DMS 273 (cell line): ENCODE data around the gene KLLN.
"Not testable (repeated sequence)": the region's sequence is repeated elsewhere in the genome, so short reads cannot be mapped to it uniquely, and the experiment has no call there.

Experiments
- DNase-seq: peaks from one replicate; lab custom pipeline; 2025; ENCODE audit not compliant: unreplicated experiment; lab: John Stamatoyannopoulos, UW

KLLN gene

GRCh38 chr10:87866412-87866974 is 3.2 kb upstream of the KLLN start:
- no peak for DNase-seq

- peak; percentile 22 for DNase-seq
Measured at GRCh38 chr10:87865241-87865881, 2.0 kb upstream of the KLLN start.

GRCh38 chr10:87864496-87865059 is 1.2 kb upstream of the KLLN start:
- peak; percentile 47 for DNase-seq

GRCh38 chr10:87863951-87864495 is 690 bp upstream of the KLLN start:
- peak; percentile 55 for DNase-seq

- DNase-seq = peak; percentile 74
Measured at GRCh38 chr10:87862679-87863052, 667 bp downstream of the KLLN start.

GRCh38 chr10:87861953-87862678 is 1.2 kb downstream of the KLLN start:
- DNase-seq = peak; percentile 87

GRCh38 chr10:87861566-87861952 is 1.8 kb downstream of the KLLN start:
- no peak for DNase-seq

GRCh38 chr10:87860816-87861403 is 2.4 kb downstream of the KLLN start:
- no peak for DNase-seq

- peak; percentile 74 for DNase-seq
Measured at GRCh38 chr10:87860156-87860795, 3.1 kb downstream of the KLLN start.

GRCh38 chr10:87855665-87856064 is 7.7 kb downstream of the KLLN start:
- DNase-seq = not testable (repeated sequence)

GRCh38 chr10:87855247-87855646 is 8.1 kb downstream of the KLLN start:
- DNase-seq = not testable (repeated sequence)

- no peak for DNase-seq
Measured at GRCh38 chr10:87852089-87852488, 11.2 kb downstream of the KLLN start.

- peak; percentile 69 for DNase-seq
Measured at GRCh38 chr10:87850742-87851205, 12.6 kb downstream of the KLLN start.

- DNase-seq = no peak
Measured at GRCh38 chr10:87849001-87849400, 14.3 kb downstream of the KLLN start.

- no peak for DNase-seq
Measured at GRCh38 chr10:87847550-87847949, 15.8 kb downstream of the KLLN start.

GRCh38 chr10:87846711-87847110 is 16.6 kb downstream of the KLLN start:
- DNase-seq = not testable (repeated sequence)

- no peak for DNase-seq
Measured at GRCh38 chr10:87846023-87846422, 17.3 kb downstream of the KLLN start.

- no peak for DNase-seq
Measured at GRCh38 chr10:87845624-87845998, 17.7 kb downstream of the KLLN start.

GRCh38 chr10:87844837-87845623 is 18.3 kb downstream of the KLLN start:
- no peak for DNase-seq

- no peak for DNase-seq
Measured at GRCh38 chr10:87843714-87844113, 19.6 kb downstream of the KLLN start.
